Activated CD8-positive, alpha-beta T cell treated with anti-CD3 and anti-CD28 coated beads for 36 hours (primary cell): ENCODE results near the gene RTL10. TPM values are rescaled to one million over a fixed set of nuclear protein-coding genes. Genes with fewer than 3 reads are reported as not detected.

Experiments used
- ATAC-seq: fragments of 200-7000 bp; cut with Tn5 transposase; one replicate; pipeline ENCODE4 v1.10.0; 2021; ENCODE audit warnings: mild to moderate bottlenecking, moderate library complexity
- CTCF ChIA-PET: fragments of 350-600 bp; sonication (Branson Sonifier 250); formaldehyde crosslinking; loops from one replicate; lab custom pipeline; 2021; ENCODE audit warnings: antibody characterized with exemption; lab: Charles Lee
- POLR2A ChIA-PET: fragments of 350-600 bp; sonication (Branson Sonifier 250); formaldehyde crosslinking; loops from one replicate; lab custom pipeline; 2021; ENCODE audit warnings: antibody characterized with exemption; lab: Charles Lee
- DNase-seq: peaks from one replicate; pipeline ENCODE4 v3.0.0-alpha.2; 2020
- H3K27ac Mint-ChIP-seq: one replicate; pipeline ENCODE4 v1.8.0; 2021; ENCODE audit warnings: mild to moderate bottlenecking, mixed read lengths
- H3K27me3 Mint-ChIP-seq: one replicate; pipeline ENCODE4 v1.8.0; 2021; ENCODE audit warnings: mixed read lengths
- H3K36me3 Mint-ChIP-seq: one replicate; pipeline ENCODE4 v1.8.0; 2021; ENCODE audit warnings: low read depth, mixed read lengths
- H3K4me1 Mint-ChIP-seq: one replicate; pipeline ENCODE4 v1.8.0; 2021; ENCODE audit warnings: low read depth, mixed read lengths
- H3K4me3 Mint-ChIP-seq: one replicate; pipeline ENCODE4 v1.8.0; 2021; ENCODE audit warnings: mild to moderate bottlenecking, moderate library complexity, mixed read lengths
- H3K9me3 Mint-ChIP-seq: one replicate; pipeline ENCODE4 v1.8.0; 2021; ENCODE audit warnings: mixed read lengths
- CTCF ChIP-seq: fragments of 200-600 bp; IDR thresholded peaks from one replicate; pipeline ENCODE4 v1.8.0; 2022; ENCODE audit warnings: antibody characterized with exemption, mild to moderate bottlenecking
- intact Hi-C: fragments of 100-400 bp; cut with micrococcal nuclease; formaldehyde crosslinking; loops from one replicate; pipeline ENCODE4 v1.10.0; 2022
- total RNA-seq, 2 experiments: library from RNA; stranded (reverse); gene quantifications; one replicate each; pipeline ENCODE4 v1.2.3, GENCODE V29; 2021

The RTL10 gene
- total RNA-seq, 2 experiments from 2014 or later, result 14.7 to 17.4 TPM

DNA sequence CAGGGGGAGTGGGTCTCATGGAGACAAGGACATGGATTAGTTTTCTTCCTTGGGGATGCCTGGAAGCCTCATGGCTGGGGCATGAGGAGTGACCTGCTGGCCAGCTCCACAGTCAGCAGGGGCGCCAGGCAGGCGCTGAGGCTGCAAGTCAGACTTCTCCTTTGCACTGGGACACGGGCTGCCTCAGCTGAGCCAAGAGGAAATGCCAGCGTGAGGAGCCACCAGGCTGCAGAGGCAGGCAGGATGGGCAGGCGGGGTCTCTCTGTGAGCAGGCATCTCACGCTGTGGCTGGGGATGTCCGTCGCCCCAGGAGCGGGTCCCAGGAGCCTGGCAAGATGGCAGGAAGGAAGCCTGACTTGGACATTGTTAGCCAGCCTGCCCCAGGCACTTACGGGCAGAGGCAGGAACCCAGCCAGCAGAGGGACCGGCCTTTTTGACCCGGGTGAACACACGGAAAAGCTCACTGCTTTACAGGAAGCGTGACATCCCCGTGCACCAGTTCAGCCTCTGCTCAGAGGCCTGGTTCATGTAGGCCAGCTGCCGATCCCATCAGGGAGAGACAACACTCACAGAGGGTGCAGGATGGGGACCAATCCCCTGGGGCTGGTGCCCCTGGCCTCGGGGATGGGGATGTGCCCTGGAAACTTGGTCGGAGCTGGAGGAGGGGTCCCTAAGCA, 10.2 kb downstream of the RTL10 start:
- ChIA-PET POLR2A (interaction anchor here (0.6 to 2.5 kb wide), 5 partner anchors 8 to 245 kb away, joined by 3 to 26 read pairs (median 4); partner anchors contain the start of genes GNB1L and RTL10), CTCF (interaction anchor here (0.5 to 1.3 kb wide), 4 partner anchors 11 to 738 kb away, joined by 3 to 4 read pairs (median 3); no protein-coding TSS in a partner anchor)
- intact Hi-C loops, result no loop called here
- no peaks in the 10 kb centered on the region for H3K27me3 Mint-ChIP-seq
- H3K9me3 Mint-ChIP-seq, result no peaks in the 10 kb centered on the region
- DNase-seq (peak; percentile 45), ATAC-seq (peak; percentile 65)
- peaks cover 35% of the 10 kb centered on the region for H3K4me1 Mint-ChIP-seq
- TF ChIP-seq CTCF, result no peak
- H3K27ac Mint-ChIP-seq, result peak overlapping the region; percentile 81
- H3K36me3 Mint-ChIP-seq, result peaks cover 19% of the 10 kb centered on the region
- H3K4me3 Mint-ChIP-seq, result peak overlapping the region; percentile 26

GRCh38 chr22:19843857-19844376, 10.8 kb downstream of the RTL10 start:
- Mint-ChIP-seq H3K27me3 (no peaks in the 10 kb centered on the region), H3K9me3 (no peaks in the 10 kb centered on the region), H3K4me1 (peaks cover 32% of the 10 kb centered on the region), H3K27ac (peak overlapping the region; percentile 81), H3K36me3 (peaks cover 19% of the 10 kb centered on the region), H3K4me3 (no peak overlapping the region)
- intact Hi-C loops, result no loop called here
- TF ChIP-seq CTCF, result no peak
- DNase-seq (no peak), ATAC-seq (no peak)
- ChIA-PET POLR2A (interaction anchor here (0.5 to 2.5 kb wide), 5 partner anchors 8 to 246 kb away, joined by 3 to 26 read pairs (median 4); partner anchors contain the start of genes GNB1L and RTL10), CTCF (interaction anchor here (1.0 kb wide), 1 partner anchor 737 kb away, joined by 3 read pairs; no protein-coding TSS in a partner anchor)

- intact Hi-C loops, result no loop called here
- CTCF ChIA-PET, result no interaction called here
- Mint-ChIP-seq H3K4me1 (peaks cover 27% of the 10 kb centered on the region), H3K27ac (no peak overlapping the region), H3K4me3 (no peak overlapping the region), H3K27me3 (no peaks in the 10 kb centered on the region), H3K9me3 (no peaks in the 10 kb centered on the region), H3K36me3 (peaks cover 19% of the 10 kb centered on the region)
- ATAC-seq (no peak), DNase-seq (no peak)
- TF ChIP-seq CTCF, result no peak
- POLR2A ChIA-PET, result interaction anchor here (0.5 to 0.9 kb wide), 3 partner anchors 11 to 247 kb away, joined by 3 read pairs; no protein-coding TSS in a partner anchor
Observed at GRCh38 chr22:19843107-19843856, 11.4 kb downstream of the RTL10 start.

GRCh38 chr22:19842393-19843106, 12.1 kb downstream of the RTL10 start:
- POLR2A ChIA-PET, result interaction anchor here (0.7 to 0.9 kb wide), 2 partner anchors 10 to 12 kb away, joined by 3 read pairs; partner anchors contain the start of genes GNB1L and RTL10
- no peak overlapping the region for H3K27ac Mint-ChIP-seq

More at GRCh38 chr22:19842393-19843106, 12.1 kb downstream of the RTL10 start:
- Mint-ChIP-seq H3K36me3 (peaks cover 16% of the 10 kb centered on the region), H3K27me3 (no peaks in the 10 kb centered on the region), H3K4me1 (peaks cover 25% of the 10 kb centered on the region), H3K4me3 (no peak overlapping the region), H3K9me3 (no peaks in the 10 kb centered on the region)
- no peak for TF ChIP-seq CTCF
- no peak for DNase-seq
- no peak for ATAC-seq
- CTCF ChIA-PET, result interaction anchor here (0.6 to 1.0 kb wide), 2 partner anchors 11 to 68 kb away, joined by 3 to 4 read pairs; no protein-coding TSS in a partner anchor
- intact Hi-C loops, result no loop called here
